Astrocyte (in vitro differentiated cells and primary cell): ENCODE data around the gene POLH. TPM values are rescaled to one million over a fixed set of nuclear protein-coding genes. Genes with fewer than 3 reads are reported as not detected.
"Not testable (repeated sequence)": the region's sequence is repeated elsewhere in the genome, so short reads cannot be mapped to it uniquely, and the experiment has no call there.

ENCODE experiments used
- DNase-seq: peaks from one replicate; pipeline ENCODE4 v3.0.0-alpha.2; 2010; ENCODE audit warnings: low read depth
- FAIRE-seq: peaks from 2 replicates; lab custom pipeline; 2011; peaks lifted over from hg19 to GRCh38; lab: Jason Lieb, UNC
- H2AFZ ChIP-seq: 2 replicates; pipeline ENCODE4 v1.6.0; 2012; ENCODE audit warnings: low read depth, low read length, inconsistent platforms
- H3K27ac ChIP-seq: 2 replicates; pipeline ENCODE4 v1.5.1; 2011; ENCODE audit warnings: low read depth, low read length, inconsistent platforms
- H3K27me3 ChIP-seq: 2 replicates; pipeline ENCODE4 v1.6.0; 2011; ENCODE audit warnings: low read length, inconsistent platforms; ENCODE audit not compliant: insufficient read depth
- H3K36me3 ChIP-seq: 2 replicates; pipeline ENCODE4 v1.5.1; 2011; ENCODE audit warnings: low read length, inconsistent platforms; ENCODE audit not compliant: insufficient read depth
- H3K4me1 ChIP-seq: 2 replicates; pipeline ENCODE4 v1.5.1; 2011; ENCODE audit warnings: low read length, inconsistent platforms; ENCODE audit not compliant: insufficient read depth
- H3K4me2 ChIP-seq: 2 replicates; pipeline ENCODE4 v1.6.0; 2012; ENCODE audit warnings: low read length, inconsistent platforms
- H3K4me3 ChIP-seq: 2 replicates; pipeline ENCODE4 v1.5.1; 2011; ENCODE audit warnings: low read depth, mild to moderate bottlenecking, low read length, inconsistent platforms; ENCODE audit not compliant: insufficient read depth
- H3K79me2 ChIP-seq: 2 replicates; pipeline ENCODE4 v1.6.0; 2012; ENCODE audit warnings: mild to moderate bottlenecking, low read length, inconsistent platforms; ENCODE audit not compliant: insufficient read depth
- H3K9ac ChIP-seq: 2 replicates; pipeline ENCODE4 v1.6.0; 2012; ENCODE audit warnings: mild to moderate bottlenecking, low read length, inconsistent platforms
- H3K9me3 ChIP-seq: 2 replicates; pipeline ENCODE4 v1.5.1; 2012; ENCODE audit warnings: low read depth, mild to moderate bottlenecking, low read length, inconsistent platforms; ENCODE audit not compliant: insufficient read depth
- H4K20me1 ChIP-seq: 2 replicates; pipeline ENCODE4 v1.6.0; 2012; ENCODE audit warnings: low read length, inconsistent platforms; ENCODE audit not compliant: insufficient read depth
- H3K27ac Mint-ChIP-seq: one replicate; pipeline ENCODE4 v1.8.0; 2021; ENCODE audit warnings: mild to moderate bottlenecking, mixed read lengths; ENCODE audit not compliant: unreplicated experiment
- H3K27me3 Mint-ChIP-seq: one replicate; pipeline ENCODE4 v1.8.0; 2021; ENCODE audit warnings: low read depth, mixed read lengths; ENCODE audit not compliant: unreplicated experiment
- H3K36me3 Mint-ChIP-seq: one replicate; pipeline ENCODE4 v1.8.0; 2021; ENCODE audit warnings: low read depth, mixed read lengths; ENCODE audit not compliant: unreplicated experiment
- H3K4me1 Mint-ChIP-seq: one replicate; pipeline ENCODE4 v1.8.0; 2021; ENCODE audit warnings: low read depth, mixed read lengths; ENCODE audit not compliant: unreplicated experiment
- H3K4me3 Mint-ChIP-seq: one replicate; pipeline ENCODE4 v1.8.0; 2021; ENCODE audit warnings: mild to moderate bottlenecking, moderate library complexity, mixed read lengths; ENCODE audit not compliant: unreplicated experiment
- H3K9me3 Mint-ChIP-seq: one replicate; pipeline ENCODE4 v1.8.0; 2021; ENCODE audit warnings: mild to moderate bottlenecking, mixed read lengths; ENCODE audit not compliant: unreplicated experiment
- CTCF ChIP-seq: IDR thresholded peaks from 2 replicates; pipeline ENCODE4 v1.5.1; 2011; ENCODE audit warnings: low read depth, mild to moderate bottlenecking, inconsistent platforms, low read length, moderate library complexity; ENCODE audit not compliant: insufficient read depth
- EZH2 ChIP-seq: IDR thresholded peaks from 2 replicates; pipeline ENCODE4 v1.6.1; 2012; ENCODE audit warnings: mild to moderate bottlenecking, low read length, inconsistent platforms; ENCODE audit not compliant: insufficient read depth
- total RNA-seq: library from RNA; stranded (reverse); gene quantifications from 2 replicates; pipeline ENCODE4 v1.2.1, GENCODE V29; 2021

POLH gene
- total RNA-seq, 1 donor from 2014 or later, result 58.0 TPM

GRCh38 chr6:43645613-43645964 lies 69.6 kb downstream of the POLH start:
- Mint-ChIP-seq H3K27ac (peak overlapping the region; percentile 27), H3K4me1 (peaks cover under 1% of the 10 kb centered on the region)

GRCh38 chr6:43647613-43648012 lies 71.6 kb downstream of the POLH start:
- H3K9me3 Mint-ChIP-seq, result no peaks in the 10 kb centered on the region
- Histone ChIP-seq H3K9ac (no peak overlapping the region), H3K27me3 (no peaks in the 10 kb centered on the region), H3K36me3 (no peaks in the 10 kb centered on the region), H3K79me2 (no peaks in the 10 kb centered on the region), H3K4me2 (no peak overlapping the region), H3K4me3 (no peak overlapping the region), H2AFZ (no peak overlapping the region), H3K9me3 (no peaks in the 10 kb centered on the region), H3K27ac (no peak overlapping the region), H4K20me1 (no peaks in the 10 kb centered on the region), H3K4me1 (peaks cover 3% of the 10 kb centered on the region)
- H3K27me3 Mint-ChIP-seq, result no peaks in the 10 kb centered on the region
- no peak overlapping the region for H3K27ac Mint-ChIP-seq
- TF ChIP-seq CTCF (no peak), EZH2 (no peak)
- FAIRE-seq (no peak), DNase-seq (no peak)
- H3K4me3 Mint-ChIP-seq, result no peak overlapping the region
- H3K36me3 Mint-ChIP-seq, result peaks cover 3% of the 10 kb centered on the region
- H3K4me1 Mint-ChIP-seq, result no peaks in the 10 kb centered on the region

More at GRCh38 chr6:43645613-43645964, 69.6 kb downstream of the POLH start:
- no peaks in the 10 kb centered on the region for H3K27me3 Mint-ChIP-seq
- H3K36me3 ChIP-seq, result peaks cover 6% of the 10 kb centered on the region
- H3K9ac ChIP-seq, result peak overlapping the region; percentile 13
- DNase-seq (no peak), FAIRE-seq (no peak)
- H3K9me3 Mint-ChIP-seq, result no peaks in the 10 kb centered on the region
- peaks cover 8% of the 10 kb centered on the region for H3K36me3 Mint-ChIP-seq
- H3K4me2 ChIP-seq, result peak overlapping the region; percentile 82
- peaks cover 8% of the 10 kb centered on the region for H3K79me2 ChIP-seq
- H3K4me3 ChIP-seq, result peak overlapping the region; percentile 42
- no peaks in the 10 kb centered on the region for H3K27me3 ChIP-seq
- TF ChIP-seq EZH2 (no peak), CTCF (no peak)
- H4K20me1 ChIP-seq, result peaks cover 18% of the 10 kb centered on the region
- peaks cover 3% of the 10 kb centered on the region for H3K4me1 ChIP-seq
- H3K27ac ChIP-seq, result no peak overlapping the region
- H3K4me3 Mint-ChIP-seq, result peak overlapping the region; percentile 81
- H3K9me3 ChIP-seq, result no peaks in the 10 kb centered on the region
- peak overlapping the region; percentile 62 for H2AFZ ChIP-seq

GRCh38 chr6:43648248-43648647 lies 72.3 kb downstream of the POLH start:
- TF ChIP-seq EZH2 (no peak), CTCF (no peak)
- H3K79me2 ChIP-seq, result no peaks in the 10 kb centered on the region
- no peaks in the 10 kb centered on the region for H3K9me3 ChIP-seq
- no peaks in the 10 kb centered on the region for H4K20me1 ChIP-seq
- no peak overlapping the region for H2AFZ ChIP-seq
- no peak overlapping the region for H3K27ac ChIP-seq
- no peak overlapping the region for H3K9ac ChIP-seq
- no peaks in the 10 kb centered on the region for H3K9me3 Mint-ChIP-seq
- no peak overlapping the region for H3K4me3 Mint-ChIP-seq
- no peaks in the 10 kb centered on the region for H3K4me1 Mint-ChIP-seq
- no peak overlapping the region for H3K4me2 ChIP-seq
- no peaks in the 10 kb centered on the region for H3K27me3 ChIP-seq
- peaks cover 3% of the 10 kb centered on the region for H3K36me3 Mint-ChIP-seq
- H3K4me1 ChIP-seq, result peaks cover 3% of the 10 kb centered on the region
- no peak for DNase-seq
- H3K36me3 ChIP-seq, result no peaks in the 10 kb centered on the region
- no peak overlapping the region for H3K27ac Mint-ChIP-seq
- no peak overlapping the region for H3K4me3 ChIP-seq
- no peak for FAIRE-seq
- no peaks in the 10 kb centered on the region for H3K27me3 Mint-ChIP-seq

DNA sequence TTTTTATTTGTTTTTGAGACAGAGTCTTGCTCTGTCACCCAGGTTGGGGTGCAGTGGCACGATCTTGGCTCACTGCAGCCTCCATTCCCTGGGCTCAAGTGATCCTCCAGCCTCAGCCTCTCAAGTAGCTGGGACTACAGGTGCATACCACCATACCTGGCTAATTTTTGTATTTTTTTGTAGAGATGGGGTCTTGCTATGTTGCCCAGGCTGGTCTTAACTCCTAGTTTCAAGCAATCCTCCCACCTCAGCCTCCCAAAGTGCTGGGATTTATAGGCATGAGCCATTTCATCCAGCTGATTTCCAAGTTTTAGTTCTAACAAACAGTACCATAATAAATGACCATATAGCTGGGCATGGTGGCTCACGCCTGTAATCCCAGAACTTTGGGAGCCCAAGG lies 76.8 kb downstream of the POLH start:
- H3K27me3 Mint-ChIP-seq, H3K27ac ChIP-seq, DNase-seq, H3K4me3 ChIP-seq, H3K9ac ChIP-seq, H3K27me3 ChIP-seq, H3K27ac Mint-ChIP-seq, H3K9me3 Mint-ChIP-seq, H4K20me1 ChIP-seq, H3K4me1 Mint-ChIP-seq, H3K4me3 Mint-ChIP-seq, H3K4me1 ChIP-seq, H2AFZ ChIP-seq, FAIRE-seq, H3K9me3 ChIP-seq, H3K4me2 ChIP-seq, H3K36me3 ChIP-seq, H3K79me2 ChIP-seq: not testable (repeated sequence)
- peaks cover 10% of the 10 kb centered on the region for H3K36me3 Mint-ChIP-seq
